CD14-positive monocyte (primary cell): ENCODE measurements around the gene NEMP2. TPM values are rescaled to one million over a fixed set of nuclear protein-coding genes. Genes with fewer than 3 reads are reported as not detected.

Source experiments
- DNase-seq, 3 donors: peaks; one replicate each; pipeline ENCODE4 v3.0.0-alpha.2; 2011 to 2022
- H2AFZ ChIP-seq: 2 replicates; pipeline ENCODE4 v1.6.0; 2012; ENCODE audit warnings: mild to moderate bottlenecking, low read depth, low read length, inconsistent platforms; ENCODE audit not compliant: insufficient read depth, poor library complexity, severe bottlenecking
- H3K27ac ChIP-seq, 2 donors: 1 replicate in 1 of 2; 2 replicates in 1 of 2; pipeline ENCODE4 v1.5.1; 2012 to 2013; ENCODE audit warnings: low read length in 2 of 2, control low read depth in 1 of 2, inconsistent platforms in 1 of 2, low read depth in 1 of 2, mild to moderate bottlenecking in 1 of 2
- H3K27me3 ChIP-seq, 2 donors: one replicate each; pipeline versions ENCODE4 v1.6.0 to v1.6.1; 2011 to 2013; ENCODE audit warnings: low read length in 2 of 2; ENCODE audit not compliant: control insufficient read depth in 2 of 2, insufficient read depth in 2 of 2
- H3K36me3 ChIP-seq, 2 donors: replicated peaks in 1 of 2; 1 replicate in 1 of 2; 2 replicates in 1 of 2; pipeline versions ENCODE4 v1.5.1 to v1.6.1; 2012 to 2013; ENCODE audit warnings: low read length in 2 of 2, control low read depth in 1 of 2, inconsistent platforms in 1 of 2, mild to moderate bottlenecking in 1 of 2; ENCODE audit not compliant: insufficient read depth in 2 of 2, control insufficient read depth in 1 of 2
- H3K4me1 ChIP-seq, 2 donors: 1 replicate in 1 of 2; 2 replicates in 1 of 2; pipeline versions ENCODE4 v1.5.1 to v1.6.1; 2012 to 2013; ENCODE audit warnings: low read length in 2 of 2, control low read depth in 1 of 2, inconsistent platforms in 1 of 2, mild to moderate bottlenecking in 1 of 2, moderate library complexity in 1 of 2; ENCODE audit not compliant: insufficient read depth in 2 of 2, control insufficient read depth in 1 of 2
- H3K4me2 ChIP-seq: replicated peaks from 2 replicates; pipeline ENCODE3; 2012; ENCODE audit warnings: low read length, moderate library complexity, mild to moderate bottlenecking; ENCODE audit not compliant: poor library complexity, severe bottlenecking; ENCODE audit errors: extremely low read depth
- H3K4me3 ChIP-seq, 3 experiments: fragments of 200-600 bp in 1 of 3; sonication (generic) in 1 of 3; replicated peaks in 1 of 3; 1 replicate in 2 of 3; 2 replicates in 1 of 3; pipeline ENCODE4 v1.5.1; 2011 to 2013; ENCODE audit warnings: low read length in 3 of 3, mild to moderate bottlenecking in 3 of 3, control low read depth in 2 of 3, low read depth in 2 of 3, inconsistent platforms in 1 of 3, moderate library complexity in 1 of 3
- H3K79me2 ChIP-seq: 2 replicates; pipeline ENCODE4 v1.6.0; 2012; ENCODE audit warnings: mild to moderate bottlenecking, control low read depth, inconsistent platforms, low read length, moderate library complexity; ENCODE audit not compliant: insufficient read depth
- H3K9ac ChIP-seq: 2 replicates; pipeline ENCODE4 v1.6.0; 2017; ENCODE audit warnings: low read length, mild to moderate bottlenecking; ENCODE audit not compliant: insufficient read depth, poor library complexity, severe bottlenecking
- H3K9me3 ChIP-seq, 2 donors: replicated peaks in 1 of 2; 1 replicate in 1 of 2; 2 replicates in 1 of 2; pipeline versions ENCODE4 v1.5.1 to v1.6.1; 2012 to 2013; ENCODE audit warnings: low read length in 2 of 2, control low read depth in 1 of 2; ENCODE audit not compliant: control insufficient read depth in 1 of 2, insufficient read depth in 1 of 2
- H4K20me1 ChIP-seq: 2 replicates; pipeline ENCODE4 v1.6.0; 2012; ENCODE audit warnings: mild to moderate bottlenecking, low read length, control low read depth, moderate library complexity; ENCODE audit not compliant: insufficient read depth
- H3K27ac Mint-ChIP-seq, 7 donors: one replicate each; pipeline ENCODE4 v1.8.0; 2020; ENCODE audit warnings: mild to moderate bottlenecking in 7 of 7, mixed read lengths in 7 of 7, moderate library complexity in 6 of 7, inconsistent platforms in 2 of 7
- H3K27me3 Mint-ChIP-seq, 3 donors: one replicate each; pipeline ENCODE4 v1.8.0; 2021 to 2022; ENCODE audit warnings: low read depth in 3 of 3, mild to moderate bottlenecking in 3 of 3, mixed read lengths in 3 of 3, moderate library complexity in 3 of 3, inconsistent platforms in 1 of 3
- H3K36me3 Mint-ChIP-seq, 2 donors: one replicate each; pipeline ENCODE4 v1.8.0; 2020; ENCODE audit warnings: mixed read lengths in 2 of 2, inconsistent platforms in 1 of 2, mild to moderate bottlenecking in 1 of 2
- H3K4me1 Mint-ChIP-seq: one replicate; pipeline ENCODE4 v1.8.0; 2020; ENCODE audit warnings: mild to moderate bottlenecking, mixed read lengths
- H3K4me3 Mint-ChIP-seq, 2 donors: one replicate each; pipeline ENCODE4 v1.8.0; 2020; ENCODE audit warnings: mild to moderate bottlenecking in 2 of 2, mixed read lengths in 2 of 2, moderate library complexity in 1 of 2
- H3K9me3 Mint-ChIP-seq, 7 donors: one replicate each; pipeline ENCODE4 v1.8.0; 2020 to 2022; ENCODE audit warnings: mixed read lengths in 7 of 7, mild to moderate bottlenecking in 6 of 7, moderate library complexity in 6 of 7, inconsistent platforms in 2 of 7
- WGBS: methylation state at CpG from one replicate; pipeline ENCODE4 v1.1.5; 2013; ENCODE audit warnings: missing lambda C conversion rate; ENCODE audit not compliant: insufficient coverage; 5-methylcytosine and 5-hydroxymethylcytosine counted together
- intact Hi-C, 2 donors: fragments of 100-400 bp; cut with micrococcal nuclease; formaldehyde crosslinking; loops; one replicate each; pipeline versions ENCODE4 v1.15.0 to v1.15.1; 2023
- polyA plus RNA-seq, 3 donors: library from polyadenylated mRNA; depleted of rRNA in 1 of 3; unstranded in 2 of 3; stranded (reverse) in 1 of 3; fragments of 300-500 nt in 2 of 3; fragments of >200 nt in 1 of 3; fragmentation: Illumina TruSeq in 2 of 3; gene quantifications; 1 replicate in 2 of 3; 2 replicates in 1 of 3; pipeline ENCODE4 v1.2.3, GENCODE V29; 2012 to 2021
- TF ChIP-seq, protein P1 (sequence below): fragments of 200-600 bp; IDR thresholded peaks from one replicate; pipeline ENCODE4 v1.8.0; 2022; ENCODE audit warnings: antibody characterized with exemption, mild to moderate bottlenecking

NEMP2 gene
- polyA plus RNA-seq, 3 donors = 0.44 to 2.5 (median 1.5) TPM

DNA sequence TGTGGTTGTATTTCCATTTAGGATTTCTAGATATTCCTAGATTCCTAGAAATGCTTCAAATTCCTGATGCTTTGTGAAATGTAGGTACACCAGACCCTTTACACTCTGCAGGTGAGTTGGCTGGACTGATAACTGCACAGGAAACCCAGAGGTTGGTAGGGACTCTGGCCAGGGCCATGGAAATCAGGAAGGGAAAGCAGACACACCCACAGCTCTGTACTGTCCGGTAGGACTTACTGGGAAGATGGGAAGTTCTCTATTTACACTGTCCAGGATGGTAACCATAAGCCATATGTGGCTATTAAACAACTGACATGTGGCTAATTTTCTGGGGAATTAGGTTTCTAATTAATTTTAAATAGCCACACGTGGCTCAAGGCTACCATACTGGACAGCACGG lies 31.4 kb downstream of the NEMP2 start:
- no peaks in the 10 kb centered on the region for H3K9me3 ChIP-seq
- no peak overlapping the region for H2AFZ ChIP-seq
- peak overlapping the region in 1 of 7 donors; percentile 46 for H3K27ac Mint-ChIP-seq
- TF ChIP-seq, protein P1, sequence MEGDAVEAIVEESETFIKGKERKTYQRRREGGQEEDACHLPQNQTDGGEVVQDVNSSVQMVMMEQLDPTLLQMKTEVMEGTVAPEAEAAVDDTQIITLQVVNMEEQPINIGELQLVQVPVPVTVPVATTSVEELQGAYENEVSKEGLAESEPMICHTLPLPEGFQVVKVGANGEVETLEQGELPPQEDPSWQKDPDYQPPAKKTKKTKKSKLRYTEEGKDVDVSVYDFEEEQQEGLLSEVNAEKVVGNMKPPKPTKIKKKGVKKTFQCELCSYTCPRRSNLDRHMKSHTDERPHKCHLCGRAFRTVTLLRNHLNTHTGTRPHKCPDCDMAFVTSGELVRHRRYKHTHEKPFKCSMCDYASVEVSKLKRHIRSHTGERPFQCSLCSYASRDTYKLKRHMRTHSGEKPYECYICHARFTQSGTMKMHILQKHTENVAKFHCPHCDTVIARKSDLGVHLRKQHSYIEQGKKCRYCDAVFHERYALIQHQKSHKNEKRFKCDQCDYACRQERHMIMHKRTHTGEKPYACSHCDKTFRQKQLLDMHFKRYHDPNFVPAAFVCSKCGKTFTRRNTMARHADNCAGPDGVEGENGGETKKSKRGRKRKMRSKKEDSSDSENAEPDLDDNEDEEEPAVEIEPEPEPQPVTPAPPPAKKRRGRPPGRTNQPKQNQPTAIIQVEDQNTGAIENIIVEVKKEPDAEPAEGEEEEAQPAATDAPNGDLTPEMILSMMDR = no peak
- intact Hi-C loops = no loop called here
- WGBS = no CpG with 5 or more reads among the region's 3 CpGs
- H4K20me1 ChIP-seq = no peaks in the 10 kb centered on the region
- peaks cover 66 to 67% of the 10 kb centered on the region in 2 donors for H3K36me3 Mint-ChIP-seq
- H3K27me3 ChIP-seq = no peaks in the 10 kb centered on the region
- no peaks in the 10 kb centered on the region for H3K79me2 ChIP-seq
- no peak overlapping the region for H3K9ac ChIP-seq
- no peak overlapping the region for H3K4me2 ChIP-seq
- no peaks in the 10 kb centered on the region for H3K4me1 ChIP-seq
- peaks cover 65 to 94% of the 10 kb centered on the region in 2 donors for H3K36me3 ChIP-seq
- H3K27ac ChIP-seq = peak overlapping the region in 1 of 2 donors; percentile 32
- no peaks in the 10 kb centered on the region for H3K9me3 Mint-ChIP-seq
- H3K4me1 Mint-ChIP-seq = no peaks in the 10 kb centered on the region
- no peak overlapping the region for H3K4me3 ChIP-seq
- no peak overlapping the region for H3K4me3 Mint-ChIP-seq
- H3K27me3 Mint-ChIP-seq = peaks cover 0 to 1% (median 0%) of the 10 kb centered on the region in 3 donors
- no peak for DNase-seq

GRCh38 chr2:190501702-190502407 lies 32.7 kb downstream of the NEMP2 start:
- no peaks in the 10 kb centered on the region for H3K4me1 ChIP-seq
- no peaks in the 10 kb centered on the region for H3K27me3 ChIP-seq
- H2AFZ ChIP-seq = no peak overlapping the region
- intact Hi-C loops = no loop called here
- no peak overlapping the region for H3K4me2 ChIP-seq
- Mint-ChIP-seq H3K4me1 (no peaks in the 10 kb centered on the region), H3K4me3 (no peak overlapping the region), H3K9me3 (no peaks in the 10 kb centered on the region), H3K27me3 (peaks cover 0 to 1% (median 0%) of the 10 kb centered on the region in 3 donors), H3K27ac (no peak overlapping the region), H3K36me3 (peaks cover 68 to 70% of the 10 kb centered on the region in 2 donors)
- H3K9ac ChIP-seq = no peak overlapping the region
- H3K27ac ChIP-seq = peak overlapping the region in 1 of 2 donors; percentile 4
- H3K36me3 ChIP-seq = peaks cover 71 to 93% of the 10 kb centered on the region in 2 donors
- H3K4me3 ChIP-seq = no peak overlapping the region
- no peaks in the 10 kb centered on the region for H3K79me2 ChIP-seq
- no CpG with 5 or more reads among the region's 3 CpGs for WGBS
- H3K9me3 ChIP-seq = no peaks in the 10 kb centered on the region
- no peaks in the 10 kb centered on the region for H4K20me1 ChIP-seq
- DNase-seq = no peak
- TF ChIP-seq, protein P1 = no peak
